GM12878 (cell line): ENCODE results near the gene LIN7A. TPM values are rescaled to one million over a fixed set of nuclear protein-coding genes. Genes with fewer than 3 reads are reported as not detected.

Source experiments
- CEBPB ChIP-seq, 2 experiments: fragments of 150-350 bp in 1 of 2; IDR thresholded peaks; 2 replicates each; pipeline ENCODE4 v1.6.1; 2012 to 2014; ENCODE audit warnings: low read depth in 2 of 2, low read length in 2 of 2, borderline replicate concordance in 1 of 2, inconsistent platforms in 1 of 2
- IKZF2 ChIP-seq, 2 experiments: fragments of 450-650 bp; IDR thresholded peaks; 2 replicates each; pipeline ENCODE4 v1.6.1; 2017; ENCODE audit warnings: mild to moderate bottlenecking in 2 of 2, moderate library complexity in 2 of 2
- JUND ChIP-seq: IDR thresholded peaks from 2 replicates; pipeline ENCODE4 v1.6.1; 2012; ENCODE audit warnings: low read depth, mild to moderate bottlenecking, low read length, improper control_type of control experiment, moderate library complexity
- NFIC ChIP-seq: IDR thresholded peaks from 2 replicates; pipeline ENCODE4 v1.6.1; 2012; ENCODE audit warnings: low read depth, mild to moderate bottlenecking, inconsistent platforms, low read length, moderate library complexity
- PAX5 ChIP-seq: IDR thresholded peaks from 2 replicates; pipeline ENCODE4 v1.6.1; 2011; ENCODE audit warnings: low read depth, low read length, borderline replicate concordance
- SMARCA5 ChIP-seq: fragments of 450-650 bp; IDR thresholded peaks from 2 replicates; pipeline ENCODE4 v1.6.1; 2017; ENCODE audit warnings: mild to moderate bottlenecking
- SPI1 ChIP-seq: IDR thresholded peaks from 2 replicates; pipeline ENCODE4 v1.6.1; 2011; ENCODE audit warnings: low read depth, mild to moderate bottlenecking, low read length, moderate library complexity, borderline replicate concordance; ENCODE audit not compliant: insufficient read depth
- polyA plus RNA-seq, 11 experiments: library from polyadenylated mRNA; depleted of rRNA in 4 of 11; unstranded in 6 of 11; stranded (reverse) in 5 of 11; fragments of >200 nt; fragmentation: Nextera tagmentation in 4 of 11; fragmentation: Illumina TruSeq in 1 of 11; extraction: Ambion mirVana in 4 of 11; extraction: Trizol in 1 of 11; gene quantifications; 1 replicate in 1 of 11; 2 replicates in 10 of 11; pipeline versions ENCODE4 v1.2.1 to v1.2.3, GENCODE V29; 2011 to 2016; ENCODE audit warnings: inconsistent platforms in 2 of 11, missing spikeins in 2 of 11, low read depth in 1 of 11
- total RNA-seq, 4 experiments: library from RNA; depleted of rRNA in 3 of 4; stranded (reverse); fragments of >200 nt in 3 of 4; fragmentation: Illumina TruSeq in 1 of 4; extraction: Trizol in 1 of 4; gene quantifications; 2 replicates each; pipeline versions ENCODE4 v1.2.1 to v1.2.3, GENCODE V29; 2013 to 2021
- TF ChIP-seq, protein P1 (sequence below): fragments of 150-350 bp; IDR thresholded peaks from 2 replicates; pipeline ENCODE4 v1.6.1; 2016; ENCODE audit warnings: low read depth, low read length
- TF ChIP-seq, protein P2 (sequence below): fragments of 450-650 bp; formaldehyde crosslinking; IDR thresholded peaks from 2 replicates; pipeline ENCODE4 v1.4.0; 2020; ENCODE audit warnings: mild to moderate bottlenecking, moderate library complexity

LIN7A gene
- total and polyA plus RNA-seq, 10 of the 15 experiments (the other 5 are each of a cell fraction or from before 2014, with no cell fraction given), result 0.04 to 0.93 (median 0.35) TPM; not detected in 1

DNA sequence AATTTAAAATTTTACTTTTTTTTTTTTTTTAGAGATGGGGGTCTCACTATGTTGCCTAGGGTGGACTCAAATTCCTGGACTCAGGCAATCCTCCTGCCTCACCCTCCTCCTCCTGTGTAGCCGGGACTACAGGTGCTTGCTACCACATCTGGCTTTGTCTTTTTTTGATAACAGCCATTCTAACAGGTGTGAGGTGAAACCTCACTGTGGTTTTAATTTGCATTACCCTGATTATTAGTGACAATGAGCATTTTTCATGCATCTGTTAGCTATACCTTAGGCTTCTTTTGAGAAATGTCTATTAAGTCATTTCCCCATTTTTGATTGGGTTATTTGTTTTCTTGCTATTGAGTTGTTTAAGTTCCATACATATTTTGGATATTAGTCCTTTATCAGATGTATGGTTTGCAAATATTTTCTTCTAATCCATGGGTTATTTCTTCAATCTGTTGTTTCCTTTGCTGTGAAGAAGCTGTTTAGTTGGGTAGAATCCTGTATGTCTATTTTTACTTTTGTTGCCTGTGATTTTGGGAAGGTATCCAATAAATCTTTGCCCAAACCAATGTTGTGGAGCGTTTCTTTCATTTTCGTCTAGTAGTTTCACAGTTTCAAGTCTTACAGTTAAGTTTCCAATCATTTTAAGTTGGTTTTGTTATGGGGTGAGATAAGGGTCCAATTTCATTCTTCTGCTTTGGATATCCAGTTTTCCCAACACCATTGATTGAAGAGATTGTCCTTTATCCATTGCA is 134.9 kb downstream of the LIN7A start (continued):
- TF ChIP-seq, protein P1, sequence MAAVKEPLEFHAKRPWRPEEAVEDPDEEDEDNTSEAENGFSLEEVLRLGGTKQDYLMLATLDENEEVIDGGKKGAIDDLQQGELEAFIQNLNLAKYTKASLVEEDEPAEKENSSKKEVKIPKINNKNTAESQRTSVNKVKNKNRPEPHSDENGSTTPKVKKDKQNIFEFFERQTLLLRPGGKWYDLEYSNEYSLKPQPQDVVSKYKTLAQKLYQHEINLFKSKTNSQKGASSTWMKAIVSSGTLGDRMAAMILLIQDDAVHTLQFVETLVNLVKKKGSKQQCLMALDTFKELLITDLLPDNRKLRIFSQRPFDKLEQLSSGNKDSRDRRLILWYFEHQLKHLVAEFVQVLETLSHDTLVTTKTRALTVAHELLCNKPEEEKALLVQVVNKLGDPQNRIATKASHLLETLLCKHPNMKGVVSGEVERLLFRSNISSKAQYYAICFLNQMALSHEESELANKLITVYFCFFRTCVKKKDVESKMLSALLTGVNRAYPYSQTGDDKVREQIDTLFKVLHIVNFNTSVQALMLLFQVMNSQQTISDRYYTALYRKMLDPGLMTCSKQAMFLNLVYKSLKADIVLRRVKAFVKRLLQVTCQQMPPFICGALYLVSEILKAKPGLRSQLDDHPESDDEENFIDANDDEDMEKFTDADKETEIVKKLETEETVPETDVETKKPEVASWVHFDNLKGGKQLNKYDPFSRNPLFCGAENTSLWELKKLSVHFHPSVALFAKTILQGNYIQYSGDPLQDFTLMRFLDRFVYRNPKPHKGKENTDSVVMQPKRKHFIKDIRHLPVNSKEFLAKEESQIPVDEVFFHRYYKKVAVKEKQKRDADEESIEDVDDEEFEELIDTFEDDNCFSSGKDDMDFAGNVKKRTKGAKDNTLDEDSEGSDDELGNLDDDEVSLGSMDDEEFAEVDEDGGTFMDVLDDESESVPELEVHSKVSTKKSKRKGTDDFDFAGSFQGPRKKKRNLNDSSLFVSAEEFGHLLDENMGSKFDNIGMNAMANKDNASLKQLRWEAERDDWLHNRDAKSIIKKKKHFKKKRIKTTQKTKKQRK, result no peak
- TF ChIP-seq NFIC, result no peak
- TF ChIP-seq IKZF2 (IDR thresholded peaks at IDR 0.05), result peak; percentile 42 to 54
- TF ChIP-seq, protein P2, sequence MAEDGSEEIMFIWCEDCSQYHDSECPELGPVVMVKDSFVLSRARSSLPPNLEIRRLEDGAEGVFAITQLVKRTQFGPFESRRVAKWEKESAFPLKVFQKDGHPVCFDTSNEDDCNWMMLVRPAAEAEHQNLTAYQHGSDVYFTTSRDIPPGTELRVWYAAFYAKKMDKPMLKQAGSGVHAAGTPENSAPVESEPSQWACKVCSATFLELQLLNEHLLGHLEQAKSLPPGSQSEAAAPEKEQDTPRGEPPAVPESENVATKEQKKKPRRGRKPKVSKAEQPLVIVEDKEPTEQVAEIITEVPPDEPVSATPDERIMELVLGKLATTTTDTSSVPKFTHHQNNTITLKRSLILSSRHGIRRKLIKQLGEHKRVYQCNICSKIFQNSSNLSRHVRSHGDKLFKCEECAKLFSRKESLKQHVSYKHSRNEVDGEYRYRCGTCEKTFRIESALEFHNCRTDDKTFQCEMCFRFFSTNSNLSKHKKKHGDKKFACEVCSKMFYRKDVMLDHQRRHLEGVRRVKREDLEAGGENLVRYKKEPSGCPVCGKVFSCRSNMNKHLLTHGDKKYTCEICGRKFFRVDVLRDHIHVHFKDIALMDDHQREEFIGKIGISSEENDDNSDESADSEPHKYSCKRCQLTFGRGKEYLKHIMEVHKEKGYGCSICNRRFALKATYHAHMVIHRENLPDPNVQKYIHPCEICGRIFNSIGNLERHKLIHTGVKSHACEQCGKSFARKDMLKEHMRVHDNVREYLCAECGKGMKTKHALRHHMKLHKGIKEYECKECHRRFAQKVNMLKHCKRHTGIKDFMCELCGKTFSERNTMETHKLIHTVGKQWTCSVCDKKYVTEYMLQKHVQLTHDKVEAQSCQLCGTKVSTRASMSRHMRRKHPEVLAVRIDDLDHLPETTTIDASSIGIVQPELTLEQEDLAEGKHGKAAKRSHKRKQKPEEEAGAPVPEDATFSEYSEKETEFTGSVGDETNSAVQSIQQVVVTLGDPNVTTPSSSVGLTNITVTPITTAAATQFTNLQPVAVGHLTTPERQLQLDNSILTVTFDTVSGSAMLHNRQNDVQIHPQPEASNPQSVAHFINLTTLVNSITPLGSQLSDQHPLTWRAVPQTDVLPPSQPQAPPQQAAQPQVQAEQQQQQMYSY (CRISPR knock-in tag), result no peak
- no peak for TF ChIP-seq SMARCA5
- no peak for TF ChIP-seq PAX5
- TF ChIP-seq CEBPB (IDR thresholded peaks at IDR 0.05; ENCODE audit: borderline replicate concordance in 1 of 2, low read depth in 2 of 2, low read length in 2 of 2), result no peak
- peak; percentile 20; the same call in 1 of the 2 replicates for TF ChIP-seq SPI1
- TF ChIP-seq JUND, result no peak
